HG03442 (cell line): Measurements from ENCODE around the gene PTRHD1.

ENCODE experiments used
- ATAC-seq: cut with Tn5 transposase; IDR thresholded peaks from one replicate; pipeline ENCODE4 v1.9.1; 2021; ENCODE audit warnings: mild to moderate bottlenecking, moderate library complexity; ENCODE audit not compliant: unreplicated experiment

Gene PTRHD1

DNA sequence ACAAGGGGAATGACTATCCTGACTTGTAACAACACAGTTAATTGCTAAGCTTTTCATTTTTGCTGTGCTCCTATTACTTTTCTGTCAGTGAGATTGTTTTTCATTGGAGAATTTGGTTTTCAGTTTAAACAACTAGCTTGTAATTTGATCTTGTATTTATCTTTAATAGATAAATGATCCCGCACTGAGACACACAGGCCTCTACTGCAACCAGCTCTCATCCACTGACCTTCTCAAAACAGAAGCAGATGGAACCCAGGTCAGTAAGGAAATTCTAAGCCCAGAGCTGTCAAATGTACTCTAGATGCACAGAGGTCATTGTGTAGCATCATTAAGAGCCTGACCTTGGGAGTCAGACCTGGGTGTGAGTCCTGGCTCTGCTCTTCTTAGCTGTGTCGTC is 30.7 kb downstream of the PTRHD1 start:
- no peak for ATAC-seq

DNA sequence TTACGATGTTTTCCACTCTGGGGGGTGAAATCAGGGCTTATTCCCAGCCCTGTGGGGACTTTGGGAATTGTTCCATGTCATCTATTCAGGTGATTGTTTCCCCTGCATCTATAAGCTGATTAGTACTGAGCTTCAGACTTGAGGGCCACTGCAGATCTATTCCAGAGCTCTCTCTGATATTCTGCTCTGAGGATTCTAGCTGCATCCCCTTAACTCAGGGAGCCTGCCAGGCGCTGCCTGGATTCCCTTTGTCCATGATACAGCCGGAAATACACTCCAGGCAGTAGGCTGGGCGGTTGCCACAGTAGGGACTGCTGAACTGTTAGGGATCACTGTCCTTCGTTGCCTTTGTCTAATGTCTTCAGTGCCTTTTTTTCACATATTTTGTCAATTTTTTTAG is 31.3 kb downstream of the PTRHD1 start:
- ATAC-seq: no peak

DNA sequence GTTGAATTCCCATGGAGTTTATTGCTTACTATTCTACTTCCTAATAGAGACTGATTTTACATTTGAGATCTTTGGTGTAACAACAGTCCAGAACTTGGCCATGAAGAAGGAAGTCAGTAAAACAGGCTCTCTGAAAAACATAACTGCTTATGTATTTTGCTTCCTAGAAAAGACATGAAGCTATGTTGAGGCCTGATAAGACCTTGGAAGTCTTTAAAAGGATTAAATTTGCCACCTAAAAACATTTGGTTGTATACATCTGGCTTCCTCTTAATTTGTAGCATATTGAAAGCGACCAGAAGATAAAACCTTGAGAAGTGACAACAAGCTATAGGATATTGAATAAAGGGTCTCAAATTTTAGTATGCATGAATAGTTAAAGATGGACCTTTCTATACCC is 36.4 kb downstream of the PTRHD1 start:
- ATAC-seq: no peak

DNA sequence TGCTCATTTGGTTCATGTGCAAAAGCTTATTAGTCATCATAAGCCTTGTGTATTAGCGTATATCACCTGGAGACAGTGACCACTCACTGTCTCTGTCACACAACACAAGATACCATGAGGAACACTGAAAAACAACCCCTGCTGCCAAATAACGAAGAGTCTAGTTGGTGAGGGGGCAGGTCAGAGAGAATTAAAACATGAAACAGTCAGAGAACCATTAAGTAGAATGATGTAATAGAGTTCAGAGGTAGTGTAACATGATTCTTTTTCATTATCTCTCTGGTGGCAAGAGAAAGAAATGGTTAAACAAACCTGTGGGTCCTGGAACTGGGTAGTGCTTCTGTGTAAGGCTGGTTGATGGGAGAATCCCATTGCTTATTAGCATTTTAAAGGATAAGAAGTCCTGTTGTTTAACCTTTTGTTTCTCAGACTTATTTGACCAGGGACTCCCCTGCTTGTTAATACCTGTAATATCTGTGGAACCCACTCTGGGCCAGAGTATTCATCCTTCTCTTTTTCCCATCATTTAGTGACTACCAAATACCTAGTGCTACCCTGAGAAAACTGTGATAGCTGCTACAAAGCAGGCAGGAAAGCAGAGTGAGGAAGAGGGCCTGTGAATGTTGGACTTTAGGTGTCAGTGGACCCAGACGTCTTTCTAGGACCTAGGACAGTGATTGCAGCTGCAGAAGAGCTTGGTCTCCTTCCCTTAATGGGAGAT is 38.0 kb downstream of the PTRHD1 start:
- no peak for ATAC-seq

DNA sequence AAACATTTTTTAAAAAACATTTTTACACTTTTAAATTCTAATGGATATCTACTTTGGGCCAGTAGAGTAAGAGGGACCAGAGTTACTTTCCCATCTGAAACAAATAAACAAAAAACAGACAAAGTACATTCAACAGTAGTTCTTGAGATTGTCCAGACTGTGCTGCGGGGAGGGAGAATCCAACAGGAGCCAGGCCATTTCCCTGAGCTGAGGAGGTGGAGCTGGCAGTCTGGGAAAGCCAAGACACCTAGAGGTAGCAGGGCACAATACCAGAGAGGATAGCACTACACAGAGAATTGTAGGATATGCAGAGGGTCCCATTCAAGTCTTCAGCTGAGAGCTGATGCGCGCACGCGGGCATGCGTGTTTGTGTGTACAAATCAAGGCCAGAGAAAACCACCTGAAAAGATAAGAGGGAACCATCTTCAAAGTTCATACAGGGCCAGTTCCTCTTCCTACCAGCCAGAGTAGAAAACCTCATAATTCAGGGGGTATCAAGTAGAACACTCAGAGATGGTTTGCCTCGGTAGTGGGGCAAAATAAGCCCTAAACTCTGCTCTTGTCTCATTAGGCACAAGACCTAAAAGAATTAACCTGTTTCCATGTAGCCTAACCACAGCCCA is 44.0 kb downstream of the PTRHD1 start:
- no peak for ATAC-seq

DNA sequence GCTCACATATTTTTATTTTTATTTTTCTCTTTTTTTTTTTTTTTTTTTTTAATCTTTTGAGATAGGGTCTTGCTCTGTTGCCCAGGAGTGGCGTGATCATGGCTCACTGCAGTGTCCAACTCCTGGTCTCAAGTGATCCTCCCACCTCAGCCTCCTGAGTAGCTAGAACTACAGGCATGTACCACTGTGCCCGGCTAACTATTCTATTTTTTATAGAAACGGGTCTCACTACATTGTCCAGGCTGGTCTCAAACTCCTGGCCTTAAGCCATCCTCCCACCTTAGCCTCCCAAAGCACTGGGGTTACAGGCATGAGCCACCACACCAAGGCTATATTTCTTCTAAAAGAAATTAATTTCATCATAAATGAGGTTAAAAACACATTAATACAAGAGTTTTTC is 45.9 kb downstream of the PTRHD1 start:
- ATAC-seq: no peak

DNA sequence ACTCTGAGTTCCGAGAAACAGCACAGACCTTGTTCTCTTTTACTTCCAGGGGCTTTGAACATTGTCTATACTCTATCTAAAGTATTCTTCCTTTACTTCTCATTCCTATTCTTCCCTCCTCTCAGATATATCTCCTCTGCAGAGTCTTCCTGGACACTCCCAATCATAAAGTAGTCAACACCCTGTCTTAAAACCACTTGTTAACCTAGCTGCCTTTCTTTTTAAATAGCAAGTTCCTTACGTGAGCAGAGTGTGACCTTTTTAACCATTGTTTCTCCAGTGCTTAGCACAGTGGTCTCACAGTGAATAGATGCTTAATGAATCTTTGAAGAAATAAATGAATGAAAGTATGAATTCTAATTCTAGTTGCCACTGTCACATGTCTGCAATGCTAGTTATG is 47.4 kb downstream of the PTRHD1 start:
- ATAC-seq: no peak

DNA sequence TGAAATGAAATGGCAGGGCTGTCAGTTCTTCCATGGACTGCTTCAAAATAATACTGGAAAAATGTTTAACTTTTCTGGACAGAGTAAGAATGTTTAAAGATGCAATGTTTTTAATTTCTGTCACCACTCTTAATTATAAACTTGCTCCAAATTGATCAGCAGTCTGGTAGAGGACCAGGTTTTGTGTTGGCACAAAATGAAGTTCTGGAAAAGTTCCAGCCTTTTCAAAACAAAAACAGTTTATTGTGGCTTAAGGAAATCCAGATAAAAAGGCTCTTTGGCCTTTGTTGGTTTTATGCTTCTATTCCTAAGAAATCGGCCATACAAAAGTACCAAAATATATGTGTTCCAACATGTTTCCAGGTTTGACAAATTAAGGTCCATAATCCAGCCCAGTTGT is 48.8 kb downstream of the PTRHD1 start:
- no peak for ATAC-seq

DNA sequence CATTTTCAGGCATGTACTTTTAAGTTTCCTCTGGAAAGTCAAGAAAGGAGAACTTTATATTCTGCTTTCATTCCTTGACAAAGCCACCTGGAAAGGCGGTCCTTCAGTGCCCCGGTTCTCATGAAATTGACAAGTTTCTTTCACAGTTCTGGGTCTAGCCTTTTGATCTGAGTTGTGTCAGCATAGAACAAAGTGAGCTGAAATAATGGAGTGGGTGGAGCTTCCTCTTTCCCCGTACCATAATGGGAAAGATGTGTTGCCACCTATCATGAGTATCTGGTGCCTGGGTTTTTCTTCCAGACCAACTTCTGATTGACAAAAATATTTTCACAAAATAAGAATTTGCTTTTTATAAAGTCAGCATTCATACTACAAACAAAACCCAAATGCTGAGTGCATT is 49.3 kb downstream of the PTRHD1 start:
- no peak for ATAC-seq

DNA sequence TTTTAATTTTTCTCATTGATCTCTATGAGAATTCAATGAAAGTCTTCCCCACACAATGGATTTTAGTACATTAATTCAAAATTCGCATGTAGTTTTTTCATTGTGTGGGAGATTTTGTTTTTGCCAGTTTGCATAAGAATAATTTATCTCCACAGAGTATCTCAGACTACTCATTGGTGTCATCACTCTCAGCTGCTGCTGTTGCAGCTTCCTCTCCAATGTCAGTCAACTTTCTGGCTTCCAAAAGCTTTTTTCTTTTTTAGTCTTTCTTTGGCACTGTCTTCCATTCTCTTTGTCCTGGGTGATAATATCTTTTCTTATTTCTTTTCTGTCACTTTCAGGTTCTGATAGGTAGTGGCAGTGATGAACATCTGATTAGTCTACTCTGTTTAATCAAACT is 50.5 kb downstream of the PTRHD1 start:
- ATAC-seq: no peak

DNA sequence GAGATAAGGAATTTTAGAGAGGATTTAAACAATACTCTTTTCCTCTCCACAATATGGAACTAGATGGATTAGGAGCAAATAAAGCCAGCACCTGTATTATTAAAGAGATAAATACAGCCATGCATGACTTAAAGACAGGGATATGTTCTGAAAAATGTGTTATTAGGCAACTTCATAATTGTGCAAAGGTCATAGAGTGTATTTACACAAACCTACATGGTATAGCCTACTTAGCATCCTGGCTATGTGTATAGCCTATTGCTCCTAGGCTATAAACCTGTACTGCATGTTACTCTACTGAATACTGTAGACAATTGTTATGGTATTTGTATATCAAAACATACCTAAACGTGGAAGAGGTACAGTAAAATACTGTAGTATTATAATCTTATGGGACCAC is 53.0 kb downstream of the PTRHD1 start:
- no peak for ATAC-seq
